Measurements from ENCODE around the gene ZNF280B. TPM values are rescaled to one million over a fixed set of nuclear protein-coding genes. Genes with fewer than 3 reads are reported as not detected.

The ZNF280B gene
- total RNA-seq, 1 experiment from 2014 or later: 1.8 TPM

DNA sequence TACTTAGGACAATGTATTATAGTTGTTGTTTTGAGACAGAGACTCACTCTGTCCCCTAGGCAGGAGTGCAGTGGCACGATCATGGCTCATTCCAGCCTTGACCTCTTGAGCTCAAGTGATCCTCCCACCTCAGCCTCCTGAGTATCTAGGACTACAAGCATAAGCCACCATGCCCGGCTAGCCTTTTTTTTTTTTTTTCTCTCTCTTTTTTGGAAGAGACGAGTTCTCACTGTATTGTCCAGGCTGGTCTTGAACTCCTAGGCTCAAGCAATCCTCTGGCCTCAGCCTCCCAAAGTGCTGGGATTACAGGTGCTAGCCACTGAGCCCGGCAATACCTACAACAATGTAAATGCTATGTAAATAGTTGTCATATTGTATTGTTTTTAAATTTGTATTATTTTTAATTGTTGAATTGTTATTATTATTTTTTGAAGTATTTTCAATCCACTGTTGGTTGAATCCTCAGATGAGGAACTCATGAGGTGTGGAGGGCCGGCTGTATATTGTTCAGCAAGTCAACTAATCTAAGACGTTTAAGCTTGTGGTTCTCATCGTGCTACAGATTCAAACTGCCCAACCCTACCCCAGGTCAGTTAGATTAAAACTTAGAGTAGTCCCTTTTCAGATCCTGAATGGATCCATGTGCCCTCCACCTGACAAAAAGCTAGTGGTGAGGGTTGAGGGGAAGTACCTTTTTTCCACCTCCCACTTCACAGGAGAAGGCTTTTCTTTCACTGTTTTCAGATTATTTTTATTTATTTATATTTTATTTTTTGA lies 23.4 kb upstream of the ZNF280B start:
- peaks cover 28% of the 10 kb centered on the region for H3K27me3 ChIP-seq (ENCODE audit: insufficient read depth, low read depth)

GRCh38 chr22:22528780-22529179 lies 20.2 kb upstream of the ZNF280B start:
- H4K20me1 ChIP-seq (ENCODE audit: insufficient read depth): no peaks in the 10 kb centered on the region
- H2AFZ ChIP-seq: no peak overlapping the region
- H3K27me3 ChIP-seq (ENCODE audit: insufficient read depth, low read depth): peaks cover 37% of the 10 kb centered on the region
- intact Hi-C loops (cut with micrococcal nuclease; ENCODE audit: unreplicated experiment): no loop called here
- H3F3A ChIP-seq (ENCODE audit: insufficient read depth, low read depth): no peaks in the 10 kb centered on the region
- H3K27ac ChIP-seq: no peak overlapping the region
- H3K9me2 ChIP-seq (ENCODE audit: insufficient read depth): no peaks in the 10 kb centered on the region
- H3K36me3 ChIP-seq (ENCODE audit: low read depth): no peaks in the 10 kb centered on the region
- CTCF ChIA-PET: no interaction called here
- BruUV-seq (replicated peaks): no TSS peak
- H3K4me1 ChIP-seq (replicated peaks; ENCODE audit: insufficient read depth): no peaks in the 10 kb centered on the region
- DNase-seq: no peak
- H3K4me2 ChIP-seq: no peak overlapping the region
- TF ChIP-seq CTCF (conservative IDR thresholded peaks at IDR 0.05): no peak
- TF ChIP-seq EZH2 (IDR thresholded peaks at IDR 0.05; ENCODE audit: low read depth): no peak
- H3K9me3 ChIP-seq (ENCODE audit: insufficient read depth, low read depth): no peaks in the 10 kb centered on the region
- H3K79me2 ChIP-seq (ENCODE audit: low read depth): no peaks in the 10 kb centered on the region
- H3K4me3 ChIP-seq: no peak overlapping the region
- POLR2A ChIA-PET (ENCODE audit: unreplicated experiment): no interaction called here

More for the DNA sequence above, 23.4 kb upstream of the ZNF280B start:
- no peak for DNase-seq
- Histone ChIP-seq H2AFZ (no peak overlapping the region), H3K36me3 (ENCODE audit: low read depth) (no peaks in the 10 kb centered on the region), H3K79me2 (ENCODE audit: low read depth) (no peaks in the 10 kb centered on the region), H3K4me2 (no peak overlapping the region), H3F3A (ENCODE audit: insufficient read depth, low read depth) (no peaks in the 10 kb centered on the region), H3K27ac (no peak overlapping the region), H3K9me3 (ENCODE audit: insufficient read depth, low read depth) (no peaks in the 10 kb centered on the region), H3K4me3 (no peak overlapping the region), H3K9me2 (ENCODE audit: insufficient read depth) (no peaks in the 10 kb centered on the region), H3K4me1 (replicated peaks; ENCODE audit: insufficient read depth) (no peaks in the 10 kb centered on the region), H4K20me1 (ENCODE audit: insufficient read depth) (no peaks in the 10 kb centered on the region)
- intact Hi-C loops (cut with micrococcal nuclease; ENCODE audit: unreplicated experiment): no loop called here
- CTCF ChIA-PET: no interaction called here
- no TSS peak for BruUV-seq (replicated peaks)
- POLR2A ChIA-PET (ENCODE audit: unreplicated experiment): no interaction called here
- no peak for TF ChIP-seq CTCF (conservative IDR thresholded peaks at IDR 0.05)
- no peak for TF ChIP-seq EZH2 (IDR thresholded peaks at IDR 0.05; ENCODE audit: low read depth)

- ChIA-PET CTCF (no interaction called here), POLR2A (ENCODE audit: unreplicated experiment) (no interaction called here)
- no peaks in the 10 kb centered on the region for H3K4me1 ChIP-seq (replicated peaks; ENCODE audit: insufficient read depth)
- H3K9me2 ChIP-seq (ENCODE audit: insufficient read depth): no peaks in the 10 kb centered on the region
- intact Hi-C loops (cut with micrococcal nuclease; ENCODE audit: unreplicated experiment): no loop called here
- H3K27me3 ChIP-seq (ENCODE audit: insufficient read depth, low read depth): peaks cover 34% of the 10 kb centered on the region
- H3K4me3 ChIP-seq: no peak overlapping the region
- no peaks in the 10 kb centered on the region for H3K36me3 ChIP-seq (ENCODE audit: low read depth)
- H2AFZ ChIP-seq: no peak overlapping the region
- DNase-seq: no peak
- BruUV-seq (replicated peaks): no TSS peak
- no peak overlapping the region for H3K27ac ChIP-seq
- TF ChIP-seq EZH2 (IDR thresholded peaks at IDR 0.05; ENCODE audit: low read depth): no peak
- no peak for TF ChIP-seq CTCF (conservative IDR thresholded peaks at IDR 0.05)
- no peaks in the 10 kb centered on the region for H3K79me2 ChIP-seq (ENCODE audit: low read depth)
- H3F3A ChIP-seq (ENCODE audit: insufficient read depth, low read depth): no peaks in the 10 kb centered on the region
- no peak overlapping the region for H3K4me2 ChIP-seq
- no peaks in the 10 kb centered on the region for H3K9me3 ChIP-seq (ENCODE audit: insufficient read depth, low read depth)
- H4K20me1 ChIP-seq (ENCODE audit: insufficient read depth): no peaks in the 10 kb centered on the region
These were observed 18.8 kb upstream of the ZNF280B start for GRCh38 chr22:22527312-22527711.
